Measurements from ENCODE around the gene DUSP16.
"Not testable (repeated sequence)": the region's sequence is repeated elsewhere in the genome, so short reads cannot be mapped to it uniquely, and the experiment has no call there.

The DUSP16 gene

GRCh38 chr12:12520273-12520672 lies 42.4 kb downstream of the DUSP16 start:
- no peak for DNase-seq (ENCODE audit: low spot score)

GRCh38 chr12:12519354-12519998 lies 43.2 kb downstream of the DUSP16 start:
- DNase-seq (ENCODE audit: low spot score), result no peak

GRCh38 chr12:12518919-12519318 lies 43.7 kb downstream of the DUSP16 start:
- DNase-seq (ENCODE audit: low spot score), result no peak

- DNase-seq (ENCODE audit: low spot score), result no peak
Observed at GRCh38 chr12:12518464-12518845, 44.2 kb downstream of the DUSP16 start.

- DNase-seq (ENCODE audit: low spot score), result no peak
Observed at GRCh38 chr12:12513416-12514006, 49.2 kb downstream of the DUSP16 start.

- DNase-seq (ENCODE audit: low spot score), result no peak
Observed at GRCh38 chr12:12511895-12512711, 50.6 kb downstream of the DUSP16 start.

GRCh38 chr12:12511021-12511783 lies 51.5 kb downstream of the DUSP16 start:
- no peak for DNase-seq (ENCODE audit: low spot score)

GRCh38 chr12:12510551-12510950 lies 52.1 kb downstream of the DUSP16 start:
- no peak for DNase-seq (ENCODE audit: low spot score)

GRCh38 chr12:12510141-12510540 lies 52.5 kb downstream of the DUSP16 start:
- DNase-seq (ENCODE audit: low spot score), result no peak

- no peak for DNase-seq (ENCODE audit: low spot score)
Observed at GRCh38 chr12:12508612-12509011, 54.1 kb downstream of the DUSP16 start.

- no peak for DNase-seq (ENCODE audit: low spot score)
Observed at GRCh38 chr12:12507121-12507520, 55.5 kb downstream of the DUSP16 start.

GRCh38 chr12:12506496-12506890 lies 56.2 kb downstream of the DUSP16 start:
- no peak for DNase-seq (ENCODE audit: low spot score)

- no peak for DNase-seq (ENCODE audit: low spot score)
Observed at GRCh38 chr12:12505544-12506495, 56.8 kb downstream of the DUSP16 start.

GRCh38 chr12:12503384-12504078 lies 59.1 kb downstream of the DUSP16 start:
- DNase-seq (ENCODE audit: low spot score), result no peak

- no peak for DNase-seq (ENCODE audit: low spot score)
Observed at GRCh38 chr12:12502815-12503151, 59.9 kb downstream of the DUSP16 start.

GRCh38 chr12:12502130-12502814 lies 60.4 kb downstream of the DUSP16 start:
- not testable (repeated sequence) for DNase-seq (ENCODE audit: low spot score)

GRCh38 chr12:12501121-12501520 lies 61.5 kb downstream of the DUSP16 start:
- DNase-seq (ENCODE audit: low spot score), result no peak

GRCh38 chr12:12499909-12500604 lies 62.6 kb downstream of the DUSP16 start:
- no peak for DNase-seq (ENCODE audit: low spot score)

- DNase-seq (ENCODE audit: low spot score), result no peak
Observed at GRCh38 chr12:12498210-12498609, 64.5 kb downstream of the DUSP16 start.

- DNase-seq (ENCODE audit: low spot score), result no peak
Observed at GRCh38 chr12:12495536-12495935, 67.1 kb downstream of the DUSP16 start.

Measured in D341Med (cell line).